Transverse colon (tissue), 4 donors: ENCODE measurements around the gene MED12L. TPM values are rescaled to one million over a fixed set of nuclear protein-coding genes. Genes with fewer than 3 reads are reported as not detected.

Experiments
- DNase-seq: peaks from one replicate; pipeline ENCODE4 v3.0.0-alpha.2; 2019
- H3K27ac ChIP-seq, 4 donors: fragments of 200-600 bp; sonication (generic); 2 replicates each; pipeline ENCODE4 v1.5.1; 2016 to 2018; ENCODE audit warnings: inconsistent platforms in 4 of 4
- H3K27me3 ChIP-seq: fragments of 200-600 bp; sonication (generic); 2 replicates; pipeline ENCODE4 v1.5.1; 2017; ENCODE audit warnings: inconsistent platforms
- H3K36me3 ChIP-seq, 4 donors: fragments of 200-600 bp; sonication (generic); 2 replicates each; pipeline ENCODE4 v1.5.1; 2017 to 2019; ENCODE audit warnings: inconsistent platforms in 4 of 4
- H3K4me1 ChIP-seq, 4 donors: fragments of 200-600 bp; sonication (generic); 2 replicates each; pipeline ENCODE4 v1.5.1; 2017 to 2020; ENCODE audit warnings: inconsistent platforms in 4 of 4
- H3K4me3 ChIP-seq, 4 donors: fragments of 200-600 bp; sonication (generic); 1 replicate in 1 of 4; 2 replicates in 3 of 4; pipeline versions ENCODE4 v1.5.1 to v1.6.1; 2017 to 2019; ENCODE audit warnings: inconsistent platforms in 4 of 4
- H3K9me3 ChIP-seq, 2 donors: fragments of 200-600 bp; sonication (generic); 2 replicates each; pipeline ENCODE4 v1.5.1; 2017 to 2019; ENCODE audit warnings: inconsistent platforms in 2 of 2
- CTCF ChIP-seq, 5 experiments: fragments of 200-600 bp in 3 of 5; fragments of 450-650 bp in 2 of 5; sonication (generic) in 3 of 5; IDR thresholded peaks; 1 replicate in 2 of 5; 2 replicates in 3 of 5; pipeline ENCODE4 v1.5.1; 2016 to 2017; ENCODE audit warnings: antibody characterized with exemption in 5 of 5, inconsistent platforms in 3 of 5, mild to moderate bottlenecking in 2 of 5, moderate library complexity in 1 of 5
- EP300 ChIP-seq: sonication (generic); formaldehyde crosslinking; IDR thresholded peaks from one replicate; pipeline ENCODE4 v1.6.1; 2017; ENCODE audit warnings: antibody characterized with exemption, low read depth
- POLR2A ChIP-seq: fragments of 450-650 bp; IDR thresholded peaks from one replicate; pipeline ENCODE4 v1.6.1; 2016; ENCODE audit warnings: antibody characterized with exemption, mild to moderate bottlenecking, moderate library complexity
- POLR2AphosphoS5 ChIP-seq, 3 donors: sonication (generic); formaldehyde crosslinking; IDR thresholded peaks; one replicate each; pipeline ENCODE4 v1.6.1; 2016; ENCODE audit warnings: antibody characterized with exemption in 3 of 3
- WGBS, 2 donors: methylation state at CpG; one replicate each; pipeline ENCODE4 v1.1.5; 2018; ENCODE audit warnings: low coverage in 1 of 2; 5-methylcytosine and 5-hydroxymethylcytosine counted together
- in situ Hi-C, 4 donors: fragments of 200-750 bp; cut with MboI; loops; one replicate each; pipeline versions ENCODE4 v1.15.0 to v1.15.1; 2017; ENCODE audit warnings: low sequenced_read_pairs in 3 of 4, low pct_ligation_motif_present in 1 of 4, low pct_unique_long_range_greater_than_20kb in 1 of 4
- intact Hi-C: fragments of 100-400 bp; cut with DNase I; formaldehyde crosslinking; loops from one replicate; pipeline ENCODE4 v1.15.1; 2023; ENCODE audit warnings: low total_unique reads
- total RNA-seq, 4 donors: library from RNA; depleted of rRNA; stranded (reverse); fragments of >200 nt; gene quantifications; one replicate each; pipeline ENCODE4 v1.1.0, GENCODE V29; 2016

Gene MED12L
- total RNA-seq, 4 donors from 2014 or later, result under 0.01 to 8.6 (median 0.64) TPM

- no peak for DNase-seq
- intact Hi-C loops, result loop anchor here (2.0 to 5.0 kb wide), 2 partner anchors 57 to 116 kb away; no protein-coding TSS in a partner anchor
- Histone ChIP-seq H3K4me3 (no peak overlapping the region), H3K36me3 (no peaks in the 10 kb centered on the region), H3K27ac (peak overlapping the region in 3 of 4 donors; percentile 18 to 29 (median 25)), H3K9me3 (no peaks in the 10 kb centered on the region), H3K4me1 (peaks cover 0 to 22% (median 8%) of the 10 kb centered on the region in 4 donors), H3K27me3 (no peaks in the 10 kb centered on the region)
- in situ Hi-C loops, result loop anchor here in 3 of 4 donors (10.0 to 25.0 kb wide), 3 partner anchors 59 to 521 kb away; partner anchors contain the start of gene SIAH2 (in 1 of the 3)
- 50 to 52% methylated on average over 4 of the region's 4 CpGs for WGBS, 2 donors
- TF ChIP-seq CTCF (IDR thresholded peaks at IDR 0.05) (no peak), POLR2AphosphoS5 (IDR thresholded peaks at IDR 0.05) (no peak), EP300 (no peak), POLR2A (no peak)
Observed at GRCh38 chr3:151283387-151283786, 197.9 kb downstream of the MED12L start.

GRCh38 chr3:151283907-151284461 is 198.5 kb downstream of the MED12L start:
- no peak for DNase-seq
- intact Hi-C loops, result loop anchor here (2.0 to 5.0 kb wide), 2 partner anchors 57 to 117 kb away; no protein-coding TSS in a partner anchor
- H3K27ac ChIP-seq, result peak overlapping the region in 3 of 4 donors; percentile 18 to 29 (median 25)
- no peaks in the 10 kb centered on the region for H3K36me3 ChIP-seq
- no peak for TF ChIP-seq CTCF (IDR thresholded peaks at IDR 0.05)
- TF ChIP-seq POLR2A, result no peak
- no peak for TF ChIP-seq EP300
- no peak for TF ChIP-seq POLR2AphosphoS5 (IDR thresholded peaks at IDR 0.05)
- WGBS, 2 donors, result 16 to 21% methylated on average over 4 to 5 of the region's 5 CpGs
- H3K27me3 ChIP-seq, result no peaks in the 10 kb centered on the region
- no peaks in the 10 kb centered on the region for H3K9me3 ChIP-seq
- in situ Hi-C loops, result loop anchor here in 3 of 4 donors (10.0 to 25.0 kb wide), 3 partner anchors 59 to 522 kb away; partner anchors contain the start of gene SIAH2 (in 1 of the 3)
- no peak overlapping the region for H3K4me3 ChIP-seq
- peaks cover 0 to 16% (median 8%) of the 10 kb centered on the region in 4 donors for H3K4me1 ChIP-seq

- Histone ChIP-seq H3K27me3 (no peaks in the 10 kb centered on the region), H3K36me3 (no peaks in the 10 kb centered on the region), H3K4me1 (peaks cover 0 to 15% (median 8%) of the 10 kb centered on the region in 4 donors), H3K27ac (no peak overlapping the region), H3K9me3 (no peaks in the 10 kb centered on the region), H3K4me3 (no peak overlapping the region)
- intact Hi-C loops, result no loop called here
- DNase-seq, result no peak
- in situ Hi-C loops, result loop anchor here in 3 of 4 donors (5.0 to 25.0 kb wide), 4 partner anchors 61 to 524 kb away; partner anchors contain the start of gene SIAH2 (in 1 of the 3)
- WGBS, 2 donors, result 70% methylated on average over 1 of the region's 1 CpG; no CpG with 5 or more reads in 1 of the 2 donors
- TF ChIP-seq POLR2AphosphoS5 (IDR thresholded peaks at IDR 0.05) (no peak), EP300 (no peak), CTCF (IDR thresholded peaks at IDR 0.05) (no peak), POLR2A (no peak)
Observed at GRCh38 chr3:151285940-151286339, 200.5 kb downstream of the MED12L start.

GRCh38 chr3:151289445-151289844 is 204.0 kb downstream of the MED12L start:
- no peaks in the 10 kb centered on the region for H3K36me3 ChIP-seq
- H3K9me3 ChIP-seq, result no peaks in the 10 kb centered on the region
- in situ Hi-C loops (loop anchor here in 3 of 4 donors (5.0 to 25.0 kb wide), 4 partner anchors 65 to 527 kb away; partner anchors contain the start of gene SIAH2 (in 1 of the 3)), intact Hi-C loops (no loop called here)
- no peak for DNase-seq
- 13 to 90% methylated on average over 3 of the region's 3 CpGs for WGBS, 2 donors
- no peak overlapping the region for H3K4me3 ChIP-seq
- H3K27me3 ChIP-seq, result no peaks in the 10 kb centered on the region
- H3K27ac ChIP-seq, result no peak overlapping the region
- peaks cover 0 to under 1% (median under 1%) of the 10 kb centered on the region in 4 donors for H3K4me1 ChIP-seq
- TF ChIP-seq CTCF (IDR thresholded peaks at IDR 0.05) (no peak), POLR2A (no peak), EP300 (no peak), POLR2AphosphoS5 (IDR thresholded peaks at IDR 0.05) (no peak)
